Renal cortex interstitium (tissue), 11 donors: ENCODE results near the gene ASTL. TPM values are rescaled to one million over a fixed set of nuclear protein-coding genes. Genes with fewer than 3 reads are reported as not detected.
"Not testable (repeated sequence)": the region's sequence is repeated elsewhere in the genome, so short reads cannot be mapped to it uniquely, and the experiment has no call there.

Experiments
- DNase-seq, 11 donors: peaks; one replicate each; pipeline ENCODE4 v3.0.0-alpha.2; 2013; ENCODE audit warnings: low read depth in 9 of 11, low spot score in 4 of 11; ENCODE audit errors: extremely low read depth in 1 of 11
- polyA plus RNA-seq, 3 donors: library from polyadenylated mRNA; unstranded; fragments of 120-200 nt; gene quantifications; one replicate each; pipeline ENCODE4 v1.2.1, GENCODE V29; 2013; ENCODE audit not compliant: insufficient read length in 3 of 3

ASTL gene
- polyA plus RNA-seq, 3 donors = 0.17 to 0.20 (median 0.20) TPM

GRCh38 chr2:96163415-96163767 is 25.1 kb upstream of the ASTL start:
- no peak for DNase-seq

GRCh38 chr2:96161898-96162297 is 23.6 kb upstream of the ASTL start:
- no peak for DNase-seq

GRCh38 chr2:96160366-96160765 is 22.1 kb upstream of the ASTL start:
- not testable (repeated sequence) for DNase-seq

- no peak for DNase-seq
Observed at GRCh38 chr2:96159084-96159830, 21.0 kb upstream of the ASTL start.

- no peak for DNase-seq
Observed at GRCh38 chr2:96158554-96158940, 20.2 kb upstream of the ASTL start.

GRCh38 chr2:96157649-96158553 is 19.6 kb upstream of the ASTL start:
- DNase-seq = no peak

GRCh38 chr2:96156926-96157648 is 18.8 kb upstream of the ASTL start:
- DNase-seq = no peak

- DNase-seq = no peak
Observed at GRCh38 chr2:96156011-96156820, 17.9 kb upstream of the ASTL start.

GRCh38 chr2:96154506-96155380 is 16.4 kb upstream of the ASTL start:
- no peak for DNase-seq

GRCh38 chr2:96153991-96154431 is 15.7 kb upstream of the ASTL start:
- DNase-seq = no peak

- DNase-seq = no peak
Observed at GRCh38 chr2:96153291-96153713, 15.0 kb upstream of the ASTL start.

GRCh38 chr2:96152304-96153161 is 14.2 kb upstream of the ASTL start:
- DNase-seq = no peak

- DNase-seq = no peak
Observed at GRCh38 chr2:96151595-96152303, 13.4 kb upstream of the ASTL start.

GRCh38 chr2:96150791-96151594 is 12.7 kb upstream of the ASTL start:
- no peak for DNase-seq

GRCh38 chr2:96150007-96150640 is 11.8 kb upstream of the ASTL start:
- DNase-seq = no peak
